Panc1 (cell line): ENCODE data around the gene RALGPS2.

Experiments used
- POLR2AphosphoS5 ChIP-seq: IDR thresholded peaks from 2 replicates; pipeline ENCODE4 v1.6.1; 2012; ENCODE audit warnings: mild to moderate bottlenecking, low read depth, low read length, moderate library complexity
- SIN3A ChIP-seq: IDR thresholded peaks from 2 replicates; pipeline ENCODE4 v1.6.1; 2012; ENCODE audit warnings: low read depth, mild to moderate bottlenecking, low read length, moderate library complexity, borderline replicate concordance; ENCODE audit not compliant: insufficient read depth
- TCF7L2 ChIP-seq: IDR thresholded peaks from 2 replicates; pipeline ENCODE4 v1.6.1; 2011; ENCODE audit warnings: mild to moderate bottlenecking, low read depth, low read length, inconsistent platforms
- TF ChIP-seq, protein P1 (sequence below): fragments of 450-650 bp; IDR thresholded peaks from 2 replicates; pipeline ENCODE4 v1.5.1; 2017; ENCODE audit warnings: mild to moderate bottlenecking
- TF ChIP-seq, protein P2 (sequence below), 2 experiments: IDR thresholded peaks; 2 replicates each; pipeline ENCODE4 v1.6.1; 2011 to 2012; ENCODE audit warnings: low read depth in 2 of 2, control low read depth in 1 of 2, low read length in 1 of 2, mild to moderate bottlenecking in 1 of 2, moderate library complexity in 1 of 2; ENCODE audit not compliant: insufficient read depth in 1 of 2

DNA sequence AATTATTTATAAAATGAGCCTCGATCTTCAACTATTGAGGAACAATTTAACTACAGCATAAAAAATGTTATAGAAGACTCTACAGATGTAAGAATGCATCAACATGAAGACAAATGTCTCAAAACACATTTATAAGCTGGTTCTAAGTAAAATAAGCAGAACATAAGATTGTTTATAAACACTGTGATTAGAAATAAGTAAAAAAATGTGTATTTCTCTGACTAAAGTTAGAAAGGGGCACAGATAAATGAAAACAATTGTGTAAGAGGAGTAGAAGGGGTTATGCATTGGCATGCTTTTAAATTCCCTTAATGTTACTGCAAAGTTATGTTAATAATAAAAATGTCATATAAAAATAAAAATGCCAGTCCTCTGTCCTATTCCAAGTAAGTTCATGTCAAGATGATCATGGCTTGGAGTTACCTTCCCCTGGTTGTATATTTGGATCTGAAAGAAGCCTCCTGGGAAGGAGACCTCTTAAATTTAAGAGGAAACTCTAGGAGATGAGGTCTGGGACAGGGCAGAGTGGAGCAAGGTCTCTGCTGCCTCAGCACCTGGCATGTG lies 230.4 kb downstream of the RALGPS2 start:
- TF ChIP-seq, protein P1, sequence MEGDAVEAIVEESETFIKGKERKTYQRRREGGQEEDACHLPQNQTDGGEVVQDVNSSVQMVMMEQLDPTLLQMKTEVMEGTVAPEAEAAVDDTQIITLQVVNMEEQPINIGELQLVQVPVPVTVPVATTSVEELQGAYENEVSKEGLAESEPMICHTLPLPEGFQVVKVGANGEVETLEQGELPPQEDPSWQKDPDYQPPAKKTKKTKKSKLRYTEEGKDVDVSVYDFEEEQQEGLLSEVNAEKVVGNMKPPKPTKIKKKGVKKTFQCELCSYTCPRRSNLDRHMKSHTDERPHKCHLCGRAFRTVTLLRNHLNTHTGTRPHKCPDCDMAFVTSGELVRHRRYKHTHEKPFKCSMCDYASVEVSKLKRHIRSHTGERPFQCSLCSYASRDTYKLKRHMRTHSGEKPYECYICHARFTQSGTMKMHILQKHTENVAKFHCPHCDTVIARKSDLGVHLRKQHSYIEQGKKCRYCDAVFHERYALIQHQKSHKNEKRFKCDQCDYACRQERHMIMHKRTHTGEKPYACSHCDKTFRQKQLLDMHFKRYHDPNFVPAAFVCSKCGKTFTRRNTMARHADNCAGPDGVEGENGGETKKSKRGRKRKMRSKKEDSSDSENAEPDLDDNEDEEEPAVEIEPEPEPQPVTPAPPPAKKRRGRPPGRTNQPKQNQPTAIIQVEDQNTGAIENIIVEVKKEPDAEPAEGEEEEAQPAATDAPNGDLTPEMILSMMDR: no peak
- TF ChIP-seq, protein P2, sequence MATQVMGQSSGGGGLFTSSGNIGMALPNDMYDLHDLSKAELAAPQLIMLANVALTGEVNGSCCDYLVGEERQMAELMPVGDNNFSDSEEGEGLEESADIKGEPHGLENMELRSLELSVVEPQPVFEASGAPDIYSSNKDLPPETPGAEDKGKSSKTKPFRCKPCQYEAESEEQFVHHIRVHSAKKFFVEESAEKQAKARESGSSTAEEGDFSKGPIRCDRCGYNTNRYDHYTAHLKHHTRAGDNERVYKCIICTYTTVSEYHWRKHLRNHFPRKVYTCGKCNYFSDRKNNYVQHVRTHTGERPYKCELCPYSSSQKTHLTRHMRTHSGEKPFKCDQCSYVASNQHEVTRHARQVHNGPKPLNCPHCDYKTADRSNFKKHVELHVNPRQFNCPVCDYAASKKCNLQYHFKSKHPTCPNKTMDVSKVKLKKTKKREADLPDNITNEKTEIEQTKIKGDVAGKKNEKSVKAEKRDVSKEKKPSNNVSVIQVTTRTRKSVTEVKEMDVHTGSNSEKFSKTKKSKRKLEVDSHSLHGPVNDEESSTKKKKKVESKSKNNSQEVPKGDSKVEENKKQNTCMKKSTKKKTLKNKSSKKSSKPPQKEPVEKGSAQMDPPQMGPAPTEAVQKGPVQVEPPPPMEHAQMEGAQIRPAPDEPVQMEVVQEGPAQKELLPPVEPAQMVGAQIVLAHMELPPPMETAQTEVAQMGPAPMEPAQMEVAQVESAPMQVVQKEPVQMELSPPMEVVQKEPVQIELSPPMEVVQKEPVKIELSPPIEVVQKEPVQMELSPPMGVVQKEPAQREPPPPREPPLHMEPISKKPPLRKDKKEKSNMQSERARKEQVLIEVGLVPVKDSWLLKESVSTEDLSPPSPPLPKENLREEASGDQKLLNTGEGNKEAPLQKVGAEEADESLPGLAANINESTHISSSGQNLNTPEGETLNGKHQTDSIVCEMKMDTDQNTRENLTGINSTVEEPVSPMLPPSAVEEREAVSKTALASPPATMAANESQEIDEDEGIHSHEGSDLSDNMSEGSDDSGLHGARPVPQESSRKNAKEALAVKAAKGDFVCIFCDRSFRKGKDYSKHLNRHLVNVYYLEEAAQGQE (IDR thresholded peaks at IDR 0.05; ENCODE audit: insufficient read depth in 1 of 2, low read depth in 2 of 2, low read length in 1 of 2): no peak
- TF ChIP-seq SIN3A: no peak
- no peak for TF ChIP-seq POLR2AphosphoS5
- TF ChIP-seq TCF7L2: no peak
